Rectal smooth muscle tissue (tissue), 1 donor: ENCODE results near the gene L3MBTL1.
"Not testable (repeated sequence)": the region's sequence is repeated elsewhere in the genome, so short reads cannot be mapped to it uniquely, and the experiment has no call there.

Experiments used
- H3K27ac ChIP-seq: one replicate; pipeline ENCODE4 v1.7.0; 2013; ENCODE audit warnings: low read depth, low read length, inconsistent platforms
- H3K27me3 ChIP-seq: one replicate; pipeline ENCODE4 v1.7.0; 2013; ENCODE audit warnings: low read length; ENCODE audit not compliant: control insufficient read depth, insufficient read depth
- H3K36me3 ChIP-seq: one replicate; pipeline ENCODE4 v1.7.0; 2013; ENCODE audit warnings: low read length; ENCODE audit not compliant: control insufficient read depth, insufficient read depth
- H3K4me1 ChIP-seq: one replicate; pipeline ENCODE4 v1.7.0; 2013; ENCODE audit warnings: low read length; ENCODE audit not compliant: control insufficient read depth, insufficient read depth
- H3K4me3 ChIP-seq: one replicate; pipeline ENCODE4 v1.7.0; 2013; ENCODE audit warnings: low read length
- H3K9ac ChIP-seq: one replicate; pipeline ENCODE4 v1.7.0; 2013; ENCODE audit warnings: low read length

Gene L3MBTL1

DNA sequence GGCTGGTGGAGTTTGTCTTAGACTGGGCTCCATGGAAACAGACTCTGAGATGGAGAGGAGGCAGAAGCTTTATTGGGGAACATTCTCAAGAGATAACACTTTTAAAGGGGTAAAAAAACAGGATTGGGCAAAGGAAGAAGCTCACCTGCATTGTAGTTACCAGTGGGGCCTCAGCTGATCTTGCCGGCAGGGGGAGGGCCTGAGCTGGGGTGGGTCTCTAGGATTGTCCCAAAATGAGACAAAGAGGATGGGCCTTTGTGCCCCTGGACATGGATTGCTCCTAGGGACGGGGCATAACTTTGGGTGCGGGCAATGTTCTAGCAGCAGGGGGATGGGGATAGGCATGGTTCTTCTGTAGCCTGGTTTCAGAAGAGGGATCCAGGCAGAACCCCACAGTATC lies 63.8 kb downstream of the L3MBTL1 start:
- H3K4me1 ChIP-seq, result no peaks in the 10 kb centered on the region
- no peak overlapping the region for H3K27ac ChIP-seq
- no peak overlapping the region for H3K9ac ChIP-seq
- no peaks in the 10 kb centered on the region for H3K36me3 ChIP-seq
- no peaks in the 10 kb centered on the region for H3K27me3 ChIP-seq
- no peak overlapping the region for H3K4me3 ChIP-seq

DNA sequence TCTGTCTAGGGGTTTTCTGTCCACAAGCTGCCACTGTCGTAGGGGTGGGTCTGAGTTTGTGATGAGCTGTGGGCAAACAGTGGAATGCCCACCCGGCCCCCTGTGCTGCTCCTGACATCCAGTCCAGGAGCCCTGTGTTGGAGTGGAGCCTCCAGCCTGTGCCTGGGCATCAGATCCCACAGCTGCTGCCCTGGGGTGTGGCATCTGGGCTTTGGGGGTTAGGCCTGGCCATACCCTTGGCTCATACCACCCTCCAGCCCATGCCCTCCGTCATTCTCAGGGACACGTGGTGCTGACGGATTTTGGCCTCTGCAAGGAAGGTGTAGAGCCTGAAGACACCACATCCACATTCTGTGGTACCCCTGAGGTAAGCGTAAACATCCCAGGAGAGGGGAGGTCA lies 64.3 kb downstream of the L3MBTL1 start:
- Histone ChIP-seq H3K9ac (no peak overlapping the region), H3K27me3 (no peaks in the 10 kb centered on the region), H3K36me3 (no peaks in the 10 kb centered on the region), H3K27ac (no peak overlapping the region), H3K4me1 (no peaks in the 10 kb centered on the region), H3K4me3 (no peak overlapping the region)

DNA sequence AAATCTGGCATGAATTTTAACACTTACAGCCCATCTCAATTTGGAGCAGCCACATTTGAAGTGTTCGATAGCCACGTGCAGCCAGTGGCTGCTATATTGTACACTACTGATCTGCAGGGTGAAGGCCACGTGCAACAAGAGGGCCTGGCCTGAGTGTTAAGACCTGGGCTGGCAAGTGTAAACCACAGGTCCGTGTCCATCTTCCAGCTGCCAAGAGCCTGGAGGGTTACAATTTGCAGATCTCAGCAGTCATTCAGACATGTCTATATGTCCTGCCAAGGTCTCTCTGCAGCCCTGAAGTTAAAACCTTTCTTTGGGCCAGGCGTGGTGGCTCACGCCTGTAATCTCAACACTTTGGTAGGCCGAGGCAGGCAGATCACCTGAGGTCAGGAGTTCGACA lies 65.4 kb downstream of the L3MBTL1 start:
- Histone ChIP-seq H3K27me3 (no peaks in the 10 kb centered on the region), H3K27ac (no peak overlapping the region), H3K4me3 (no peak overlapping the region), H3K36me3 (no peaks in the 10 kb centered on the region), H3K4me1 (no peaks in the 10 kb centered on the region), H3K9ac (no peak overlapping the region)

DNA sequence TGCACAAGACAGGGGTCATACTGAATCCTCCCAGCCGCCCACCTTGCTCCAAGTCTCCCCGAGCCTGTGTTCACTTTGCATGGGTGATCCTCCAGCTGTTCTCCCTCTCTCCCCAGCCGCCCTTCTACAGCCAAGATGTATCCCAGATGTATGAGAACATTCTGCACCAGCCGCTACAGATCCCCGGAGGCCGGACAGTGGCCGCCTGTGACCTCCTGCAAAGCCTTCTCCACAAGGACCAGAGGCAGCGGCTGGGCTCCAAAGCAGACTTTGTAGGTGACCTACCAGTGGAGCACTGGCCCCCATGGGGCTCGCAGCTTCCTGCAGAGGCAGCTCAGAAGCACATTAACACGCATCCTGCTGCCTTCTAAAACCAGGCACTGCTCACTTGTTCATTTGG lies 68.6 kb downstream of the L3MBTL1 start:
- no peaks in the 10 kb centered on the region for H3K36me3 ChIP-seq
- H3K9ac ChIP-seq, result no peak overlapping the region
- no peaks in the 10 kb centered on the region for H3K4me1 ChIP-seq
- no peak overlapping the region for H3K4me3 ChIP-seq
- no peaks in the 10 kb centered on the region for H3K27me3 ChIP-seq
- H3K27ac ChIP-seq, result no peak overlapping the region

DNA sequence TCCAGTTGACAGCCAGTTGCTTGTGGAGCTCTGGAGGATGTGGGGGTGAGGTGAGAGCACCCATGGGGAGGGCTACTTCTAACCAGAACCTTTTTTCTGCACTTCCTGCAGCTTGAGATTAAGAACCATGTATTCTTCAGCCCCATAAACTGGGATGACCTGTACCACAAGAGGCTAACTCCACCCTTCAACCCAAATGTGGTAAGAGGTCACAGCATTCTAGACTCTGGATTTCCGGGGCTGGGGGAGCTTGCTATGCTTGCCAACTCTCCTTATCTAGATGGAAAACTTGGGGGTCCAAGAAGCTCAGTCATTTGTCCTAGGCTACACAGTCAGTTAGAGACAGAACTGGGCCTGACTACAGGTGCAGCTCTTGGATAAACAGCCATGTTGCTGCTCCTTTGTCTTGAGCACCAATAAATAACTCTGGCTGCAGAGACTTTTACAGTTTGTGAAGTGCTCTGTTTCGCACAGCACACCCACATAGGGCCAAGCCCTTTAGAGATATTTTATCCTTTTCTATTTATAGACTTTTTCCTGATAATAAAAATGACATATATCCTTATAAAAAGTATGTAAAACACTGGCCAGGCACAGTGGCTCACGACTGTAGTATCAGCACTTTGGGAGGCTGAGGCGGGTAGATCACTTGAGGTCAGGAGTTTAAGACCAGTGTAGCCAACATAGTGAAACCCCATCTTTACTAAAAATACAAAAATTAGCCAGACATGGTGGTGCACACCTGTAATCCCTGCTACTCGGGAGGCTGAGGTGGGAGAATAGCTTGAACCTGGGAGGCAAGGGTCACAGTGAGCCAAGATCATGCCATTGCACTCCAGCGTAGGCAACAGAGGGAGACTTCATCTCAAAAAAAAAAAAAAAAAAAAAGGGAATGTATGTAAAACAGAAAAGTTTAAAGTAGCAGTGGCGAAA lies 72.6 kb downstream of the L3MBTL1 start:
- no peaks in the 10 kb centered on the region for H3K36me3 ChIP-seq
- H3K27ac ChIP-seq, result no peak overlapping the region
- H3K4me1 ChIP-seq, result no peaks in the 10 kb centered on the region
- H3K27me3 ChIP-seq, result no peaks in the 10 kb centered on the region
- no peak overlapping the region for H3K4me3 ChIP-seq
- no peak overlapping the region for H3K9ac ChIP-seq

DNA sequence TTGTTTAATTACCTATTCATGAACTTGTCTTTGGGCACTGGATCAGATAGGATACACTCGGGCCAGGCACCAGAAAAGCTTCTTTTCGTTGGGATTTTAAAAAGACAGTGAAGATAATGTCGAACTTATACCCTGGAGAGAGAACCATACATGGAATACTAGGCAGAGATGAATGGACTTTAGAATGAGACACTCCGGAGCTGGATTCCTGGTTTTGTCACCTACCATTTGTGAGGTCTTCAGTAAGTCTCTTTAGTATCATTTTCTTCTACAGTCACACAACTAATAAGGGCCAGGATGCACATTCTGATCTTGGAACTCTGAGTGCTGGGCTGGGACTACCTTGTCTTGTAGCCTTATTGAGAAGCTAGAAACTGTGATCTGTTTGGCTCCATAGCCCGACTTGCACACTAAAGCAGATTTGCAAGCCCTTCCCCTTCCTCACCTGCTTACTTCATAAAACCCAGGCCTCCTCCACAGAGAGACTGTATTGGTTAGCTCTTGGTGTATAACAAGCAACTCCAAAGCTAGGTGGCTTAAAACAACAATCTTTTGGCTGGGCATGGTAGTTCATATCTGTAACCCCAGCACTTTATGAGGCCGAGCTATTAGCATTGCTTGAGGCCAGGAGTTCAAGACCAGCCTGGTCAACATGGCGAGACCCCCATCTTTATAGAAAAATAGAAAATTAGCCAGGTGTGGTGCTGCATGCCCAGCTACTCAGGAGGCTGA lies 75.8 kb downstream of the L3MBTL1 start:
- Histone ChIP-seq H3K4me1 (no peaks in the 10 kb centered on the region), H3K27me3 (no peaks in the 10 kb centered on the region), H3K27ac (no peak overlapping the region), H3K9ac (no peak overlapping the region), H3K36me3 (no peaks in the 10 kb centered on the region), H3K4me3 (no peak overlapping the region)

DNA sequence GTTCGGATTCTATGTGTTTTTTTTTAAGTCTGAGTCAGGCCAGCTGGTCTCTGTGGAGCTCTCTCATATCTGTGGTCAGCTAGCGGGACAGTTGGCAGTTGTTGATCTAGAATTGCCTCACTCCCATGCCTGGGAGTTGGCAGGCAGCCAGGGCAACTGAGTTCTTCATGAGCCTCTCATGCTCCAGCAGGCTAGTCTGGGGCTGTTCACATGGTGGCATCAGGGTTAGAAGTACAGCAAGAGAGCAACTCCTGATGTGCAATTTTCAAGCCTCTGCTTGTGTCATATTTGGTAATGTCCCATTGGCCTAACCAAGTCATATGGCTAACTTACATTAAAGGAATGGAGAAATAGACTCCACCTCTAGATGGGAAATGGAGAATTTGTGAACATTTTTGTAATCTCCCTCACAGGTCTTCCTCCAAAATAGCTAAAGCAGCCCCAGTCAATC lies 76.5 kb downstream of the L3MBTL1 start:
- Histone ChIP-seq H3K4me1 (no peaks in the 10 kb centered on the region), H3K36me3 (no peaks in the 10 kb centered on the region), H3K9ac (no peak overlapping the region), H3K4me3 (no peak overlapping the region), H3K27me3 (no peaks in the 10 kb centered on the region), H3K27ac (no peak overlapping the region)

DNA sequence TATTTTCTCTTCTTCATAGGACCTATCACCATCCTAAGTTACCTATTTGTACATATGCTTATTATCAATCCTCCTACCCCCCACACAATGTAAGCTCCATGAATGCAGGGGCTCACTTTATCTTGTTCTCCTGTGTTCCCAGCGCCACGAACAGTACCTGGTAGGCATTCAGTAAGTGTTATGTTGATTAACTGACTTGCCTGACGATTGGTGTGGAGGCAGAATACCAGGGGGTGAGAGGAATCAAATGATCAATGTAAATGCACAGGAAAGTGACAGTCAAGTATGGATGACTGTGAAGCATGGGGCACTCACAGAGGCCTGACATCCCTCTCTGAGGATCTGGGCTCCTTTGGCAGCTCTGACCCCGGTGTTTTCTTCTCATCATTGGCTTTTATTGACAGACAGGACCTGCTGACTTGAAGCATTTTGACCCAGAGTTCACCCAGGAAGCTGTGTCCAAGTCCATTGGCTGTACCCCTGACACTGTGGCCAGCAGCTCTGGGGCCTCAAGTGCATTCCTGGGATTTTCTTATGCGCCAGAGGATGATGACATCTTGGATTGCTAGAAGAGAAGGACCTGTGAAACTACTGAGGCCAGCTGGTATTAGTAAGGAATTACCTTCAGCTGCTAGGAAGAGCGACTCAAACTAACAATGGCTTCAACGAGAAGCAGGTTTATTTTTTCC lies 77.1 kb downstream of the L3MBTL1 start:
- H3K4me1 ChIP-seq, result no peaks in the 10 kb centered on the region
- H3K9ac ChIP-seq, result no peak overlapping the region
- no peak overlapping the region for H3K4me3 ChIP-seq
- H3K27me3 ChIP-seq, result no peaks in the 10 kb centered on the region
- H3K36me3 ChIP-seq, result no peaks in the 10 kb centered on the region
- no peak overlapping the region for H3K27ac ChIP-seq

DNA sequence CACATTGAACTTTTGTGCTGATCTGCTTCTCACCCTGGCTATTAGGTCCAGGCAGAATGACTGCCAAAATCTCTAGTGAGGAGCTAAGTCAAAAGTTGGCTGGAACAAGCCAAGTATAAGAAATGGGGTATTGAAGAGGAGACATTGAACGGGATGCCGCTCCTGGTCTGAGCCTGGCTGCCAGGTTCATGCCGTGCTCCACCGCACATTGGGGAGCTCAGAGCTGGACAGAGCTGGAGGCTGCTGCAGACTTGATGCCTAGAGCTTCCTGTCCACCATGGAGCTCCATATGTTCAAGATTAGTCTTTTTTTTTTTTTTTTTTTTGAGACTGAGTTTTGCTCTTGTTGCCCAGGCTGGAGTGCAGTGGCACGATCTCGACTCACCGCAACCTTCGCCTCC lies 79.1 kb downstream of the L3MBTL1 start:
- no peak overlapping the region for H3K9ac ChIP-seq
- no peaks in the 10 kb centered on the region for H3K36me3 ChIP-seq
- peaks cover 10% of the 10 kb centered on the region for H3K4me1 ChIP-seq
- no peaks in the 10 kb centered on the region for H3K27me3 ChIP-seq
- H3K4me3 ChIP-seq, result no peak overlapping the region
- no peak overlapping the region for H3K27ac ChIP-seq

DNA sequence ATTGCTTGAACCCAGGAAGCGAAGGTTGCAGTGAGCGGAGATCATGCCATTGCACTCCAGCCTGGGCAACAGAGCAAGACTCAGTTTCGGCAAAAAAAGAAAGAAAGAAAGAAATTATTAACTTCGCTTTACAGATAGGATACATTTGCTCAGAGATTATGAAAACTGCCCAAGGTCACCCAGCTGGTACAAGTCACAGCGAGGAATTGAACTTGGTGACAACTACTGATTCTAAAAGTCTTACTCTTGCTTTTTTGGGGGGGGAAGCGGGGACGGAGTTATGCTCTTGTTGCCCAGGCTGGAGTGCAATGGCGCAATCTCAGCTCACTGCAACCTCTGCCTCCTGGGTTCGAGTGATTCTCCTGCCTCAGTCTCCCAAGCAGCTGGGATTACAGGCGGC lies 81.0 kb downstream of the L3MBTL1 start:
- not testable (repeated sequence) for H3K27ac ChIP-seq, H3K27me3 ChIP-seq, H3K36me3 ChIP-seq, H3K4me3 ChIP-seq, H3K9ac ChIP-seq
- peaks cover 11% of the 10 kb centered on the region for H3K4me1 ChIP-seq

DNA sequence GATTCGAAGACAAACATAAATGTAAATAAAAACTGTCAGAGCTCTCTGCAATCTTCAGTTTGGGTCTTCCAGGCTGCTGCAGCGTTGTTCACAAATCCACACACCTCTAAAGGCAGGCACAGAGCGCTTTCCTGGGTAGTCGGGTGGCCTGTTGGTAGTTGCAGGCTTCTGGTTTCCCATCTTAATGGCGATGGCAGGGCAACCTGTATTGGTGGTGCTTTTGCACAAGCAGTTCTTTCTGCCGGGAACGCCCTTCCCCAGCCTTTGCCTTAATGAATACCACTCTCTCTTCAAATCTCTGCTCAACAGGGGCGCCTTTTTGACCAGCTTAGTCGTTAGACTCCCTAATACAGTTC lies 82.5 kb downstream of the L3MBTL1 start:
- Histone ChIP-seq H3K27me3 (no peaks in the 10 kb centered on the region), H3K27ac (peak overlapping the region; percentile 90), H3K36me3 (no peaks in the 10 kb centered on the region), H3K4me3 (peak overlapping the region; percentile 68), H3K4me1 (peaks cover 11% of the 10 kb centered on the region), H3K9ac (peak overlapping the region; percentile 77)
